Embryonic facial prominence (tissue), 1 donor: ENCODE results near the gene SMYD3.

ENCODE experiments used
- DNase-seq: peaks from one replicate; pipeline ENCODE4 v3.0.0-alpha.2; 2016; ENCODE audit errors: extremely low spot score

The SMYD3 gene

GRCh38 chr1:246506674-246507481 is at the start of gene SMYD3:
Gene SMYD3, minus strand, starts transcription at chr1:246507279.
- peak; percentile 72 for DNase-seq

GRCh38 chr1:246554201-246554600 is 47.1 kb upstream of the SMYD3 start:
- DNase-seq, result no peak

GRCh38 chr1:246552110-246552509 is 45.0 kb upstream of the SMYD3 start:
- no peak for DNase-seq

- DNase-seq, result no peak
These were observed 43.3 kb upstream of the SMYD3 start for GRCh38 chr1:246550402-246550801.

GRCh38 chr1:246549665-246550064 is 42.6 kb upstream of the SMYD3 start:
- no peak for DNase-seq

- no peak for DNase-seq
These were observed 36.9 kb upstream of the SMYD3 start for GRCh38 chr1:246544001-246544400.

GRCh38 chr1:246540738-246541491 is 33.8 kb upstream of the SMYD3 start:
- DNase-seq, result no peak

GRCh38 chr1:246537887-246538286 is 30.8 kb upstream of the SMYD3 start:
- no peak for DNase-seq

- DNase-seq, result no peak
These were observed 30.4 kb upstream of the SMYD3 start for GRCh38 chr1:246537441-246537840.

GRCh38 chr1:246534114-246534513 is 27.0 kb upstream of the SMYD3 start:
- DNase-seq, result no peak

GRCh38 chr1:246533371-246533905 is 26.4 kb upstream of the SMYD3 start:
- DNase-seq, result no peak

- DNase-seq, result no peak
These were observed 25.4 kb upstream of the SMYD3 start for GRCh38 chr1:246532519-246532918.

- no peak for DNase-seq
These were observed 23.4 kb upstream of the SMYD3 start for GRCh38 chr1:246530482-246530881.

GRCh38 chr1:246528933-246529731 is 22.1 kb upstream of the SMYD3 start:
- no peak for DNase-seq

GRCh38 chr1:246527402-246528088 is 20.5 kb upstream of the SMYD3 start:
- DNase-seq, result no peak

- DNase-seq, result no peak
These were observed 19.8 kb upstream of the SMYD3 start for GRCh38 chr1:246526915-246527314.

GRCh38 chr1:246526380-246526779 is 19.3 kb upstream of the SMYD3 start:
- no peak for DNase-seq

GRCh38 chr1:246519514-246519913 is 12.4 kb upstream of the SMYD3 start:
- DNase-seq, result no peak

GRCh38 chr1:246518456-246519205 is 11.6 kb upstream of the SMYD3 start:
- DNase-seq, result no peak

GRCh38 chr1:246517391-246517790 is 10.3 kb upstream of the SMYD3 start:
- no peak for DNase-seq

GRCh38 chr1:246516126-246516525 is 9.0 kb upstream of the SMYD3 start:
- DNase-seq, result no peak
